Subcutaneous abdominal adipose tissue (tissue), 5 donors: Measurements from ENCODE around the gene YY1AP1.
"Not testable (repeated sequence)": the region's sequence is repeated elsewhere in the genome, so short reads cannot be mapped to it uniquely, and the experiment has no call there.

ENCODE experiments used
- H3K27ac ChIP-seq: one replicate; pipeline ENCODE4 v1.7.0; 2013; ENCODE audit warnings: low read depth, mild to moderate bottlenecking, inconsistent platforms, low read length, moderate library complexity
- H3K27me3 ChIP-seq, 5 donors: one replicate each; pipeline ENCODE4 v1.7.0; 2013; ENCODE audit warnings: low read length in 5 of 5, inconsistent platforms in 1 of 5; ENCODE audit not compliant: control insufficient read depth in 5 of 5, insufficient read depth in 4 of 5
- H3K36me3 ChIP-seq, 5 donors: one replicate each; pipeline ENCODE4 v1.7.0; 2013; ENCODE audit warnings: low read length in 5 of 5; ENCODE audit not compliant: control insufficient read depth in 5 of 5, insufficient read depth in 5 of 5
- H3K4me1 ChIP-seq, 5 donors: one replicate each; pipeline ENCODE4 v1.7.0; 2013; ENCODE audit warnings: low read length in 5 of 5, mild to moderate bottlenecking in 3 of 5, moderate library complexity in 1 of 5; ENCODE audit not compliant: control insufficient read depth in 5 of 5, insufficient read depth in 5 of 5
- H3K4me3 ChIP-seq, 5 donors: one replicate each; pipeline ENCODE4 v1.7.0; 2013; ENCODE audit warnings: low read length in 5 of 5, low read depth in 1 of 5
- H3K9ac ChIP-seq, 5 donors: one replicate each; pipeline ENCODE4 v1.7.0; 2013; ENCODE audit warnings: low read length in 5 of 5, mild to moderate bottlenecking in 4 of 5, moderate library complexity in 3 of 5
- H3K9me3 ChIP-seq, 5 donors: one replicate each; pipeline ENCODE4 v1.7.0; 2013; ENCODE audit warnings: low read length in 5 of 5; ENCODE audit not compliant: control insufficient read depth in 5 of 5
- donor health status: healthy.
- donor health status: healthy.
- donor health status: healthy.
- donor health status: healthy.
- donor health status: healthy.

YY1AP1 gene

GRCh38 chr1:155688324-155689080 lies at the start of gene YY1AP1:
TSS of gene YY1AP1 (minus strand) at chr1:155688774. CDS start at chr1:155680436, 8,338 bp downstream.
- peak within 1 kb of the TSS; percentile 81 to 100 (median 99) for H3K9ac ChIP-seq
- H3K27ac ChIP-seq: peak within 1 kb of the TSS; percentile 93
- no peaks in the 10 kb centered on the region for H3K9me3 ChIP-seq
- peaks cover 0 to 10% (median 5%) of the 10 kb centered on the region in 5 donors for H3K36me3 ChIP-seq
- H3K4me1 ChIP-seq: peaks cover 0 to 37% (median 31%) of the 10 kb centered on the region in 5 donors
- H3K27me3 ChIP-seq: no peaks in the 10 kb centered on the region
- peak within 1 kb of the TSS; percentile 86 to 99 (median 97) for H3K4me3 ChIP-seq

- H3K9ac ChIP-seq: no peak overlapping the region
- no peak overlapping the region for H3K4me3 ChIP-seq
- no peaks in the 10 kb centered on the region for H3K9me3 ChIP-seq
- H3K27ac ChIP-seq: no peak overlapping the region
- H3K36me3 ChIP-seq: peaks cover 10 to 43% (median 25%) of the 10 kb centered on the region in 5 donors
- no peaks in the 10 kb centered on the region for H3K4me1 ChIP-seq
- no peaks in the 10 kb centered on the region for H3K27me3 ChIP-seq
Observed at GRCh38 chr1:155729031-155729898, 40.7 kb upstream of the YY1AP1 start.

GRCh38 chr1:155725142-155725541 lies 36.6 kb upstream of the YY1AP1 start:
- Histone ChIP-seq H3K9me3 (no peaks in the 10 kb centered on the region), H3K27me3 (no peaks in the 10 kb centered on the region), H3K4me3 (no peak overlapping the region), H3K4me1 (no peaks in the 10 kb centered on the region), H3K27ac (no peak overlapping the region), H3K36me3 (peaks cover 3 to 34% (median 10%) of the 10 kb centered on the region in 5 donors), H3K9ac (no peak overlapping the region)

- H3K4me1 ChIP-seq: no peaks in the 10 kb centered on the region
- H3K4me3 ChIP-seq: no peak overlapping the region
- H3K9me3 ChIP-seq: no peaks in the 10 kb centered on the region
- peaks cover 4 to 31% (median 9%) of the 10 kb centered on the region in 5 donors for H3K36me3 ChIP-seq
- no peak overlapping the region for H3K27ac ChIP-seq
- no peak overlapping the region for H3K9ac ChIP-seq
- no peaks in the 10 kb centered on the region for H3K27me3 ChIP-seq
Observed at GRCh38 chr1:155719703-155720102, 31.1 kb upstream of the YY1AP1 start.

GRCh38 chr1:155718524-155719115 lies 30.0 kb upstream of the YY1AP1 start:
- H3K9ac ChIP-seq, H3K9me3 ChIP-seq, H3K4me1 ChIP-seq, H3K27ac ChIP-seq, H3K27me3 ChIP-seq, H3K4me3 ChIP-seq: not testable (repeated sequence)
- H3K36me3 ChIP-seq: peaks cover 4 to 31% (median 11%) of the 10 kb centered on the region in 5 donors

- H3K27me3 ChIP-seq: no peaks in the 10 kb centered on the region
- H3K4me3 ChIP-seq: no peak overlapping the region
- H3K36me3 ChIP-seq: peaks cover 4 to 24% (median 15%) of the 10 kb centered on the region in 5 donors
- H3K4me1 ChIP-seq: no peaks in the 10 kb centered on the region
- no peaks in the 10 kb centered on the region for H3K9me3 ChIP-seq
- H3K9ac ChIP-seq: no peak overlapping the region
- no peak overlapping the region for H3K27ac ChIP-seq
Observed at GRCh38 chr1:155717041-155717440, 28.5 kb upstream of the YY1AP1 start.

- no peak overlapping the region for H3K27ac ChIP-seq
- H3K4me1 ChIP-seq: no peaks in the 10 kb centered on the region
- no peak overlapping the region for H3K4me3 ChIP-seq
- H3K36me3 ChIP-seq: peaks cover 4 to 17% (median 15%) of the 10 kb centered on the region in 5 donors
- no peaks in the 10 kb centered on the region for H3K9me3 ChIP-seq
- no peaks in the 10 kb centered on the region for H3K27me3 ChIP-seq
- no peak overlapping the region for H3K9ac ChIP-seq
Observed at GRCh38 chr1:155715777-155716176, 27.2 kb upstream of the YY1AP1 start.

GRCh38 chr1:155715056-155715455 lies 26.5 kb upstream of the YY1AP1 start:
- peaks cover 4 to 17% (median 15%) of the 10 kb centered on the region in 5 donors for H3K36me3 ChIP-seq
- not testable (repeated sequence) for H3K9ac ChIP-seq, H3K27ac ChIP-seq, H3K9me3 ChIP-seq, H3K4me1 ChIP-seq, H3K4me3 ChIP-seq, H3K27me3 ChIP-seq

- H3K9ac ChIP-seq: no peak overlapping the region
- no peaks in the 10 kb centered on the region for H3K4me1 ChIP-seq
- H3K36me3 ChIP-seq: peaks cover 4 to 15% (median 9%) of the 10 kb centered on the region in 5 donors
- no peak overlapping the region for H3K27ac ChIP-seq
- H3K9me3 ChIP-seq: no peaks in the 10 kb centered on the region
- H3K27me3 ChIP-seq: no peaks in the 10 kb centered on the region
- H3K4me3 ChIP-seq: no peak overlapping the region
Observed at GRCh38 chr1:155713075-155713474, 24.5 kb upstream of the YY1AP1 start.

GRCh38 chr1:155712636-155713035 lies 24.1 kb upstream of the YY1AP1 start:
- not testable (repeated sequence) for H3K9me3 ChIP-seq
- H3K36me3 ChIP-seq: peaks cover 4 to 15% (median 9%) of the 10 kb centered on the region in 5 donors

More at GRCh38 chr1:155712636-155713035, 24.1 kb upstream of the YY1AP1 start:
- H3K27ac ChIP-seq, H3K9ac ChIP-seq, H3K27me3 ChIP-seq, H3K4me1 ChIP-seq, H3K4me3 ChIP-seq: not testable (repeated sequence)
